Naive thymus-derived CD4-positive, alpha-beta T cell (primary cell): Measurements from ENCODE around the gene TP73. TPM values are rescaled to one million over a fixed set of nuclear protein-coding genes. Genes with fewer than 3 reads are reported as not detected.

Source experiments
- ATAC-seq: fragments of 150-1000 bp; cut with Tn5 transposase; 2 replicates; pipeline ENCODE4 v1.10.0; 2021; ENCODE audit warnings: mild to moderate bottlenecking, moderate library complexity
- CTCF ChIA-PET: fragments of 350-600 bp; sonication (Branson Sonifier 250); formaldehyde crosslinking; loops from one replicate; lab custom pipeline; 2021; ENCODE audit warnings: antibody characterized with exemption; lab: Charles Lee
- POLR2A ChIA-PET: fragments of 350-600 bp; sonication (Branson Sonifier 250); formaldehyde crosslinking; loops from one replicate; lab custom pipeline; 2021; ENCODE audit warnings: antibody characterized with exemption, inconsistent platforms; lab: Charles Lee
- DNase-seq, 9 donors: peaks; one replicate each; pipeline versions ENCODE4 v3.0.0 to v3.0.0-alpha.2; 2020 to 2022; ENCODE audit warnings: mixed read lengths in 1 of 9
- H3K27ac ChIP-seq: one replicate; pipeline ENCODE4 v1.7.0; 2013; ENCODE audit warnings: mild to moderate bottlenecking, low read depth, low read length, moderate library complexity
- H3K27me3 ChIP-seq, 2 donors: one replicate each; pipeline ENCODE4 v1.7.0; 2013; ENCODE audit warnings: low read length in 2 of 2, mild to moderate bottlenecking in 2 of 2, moderate library complexity in 2 of 2; ENCODE audit not compliant: control insufficient read depth in 2 of 2, insufficient read depth in 2 of 2
- H3K36me3 ChIP-seq, 3 experiments: 1 replicate in 2 of 3; 2 replicates in 1 of 3; pipeline ENCODE4 v1.7.0; 2013; ENCODE audit warnings: low read length in 3 of 3, mild to moderate bottlenecking in 3 of 3, moderate library complexity in 1 of 3; ENCODE audit not compliant: insufficient read depth in 3 of 3, control insufficient read depth in 2 of 3
- H3K4me1 ChIP-seq, 2 donors: one replicate each; pipeline ENCODE4 v1.7.0; 2013; ENCODE audit warnings: low read length in 2 of 2, mild to moderate bottlenecking in 2 of 2, moderate library complexity in 1 of 2; ENCODE audit not compliant: control insufficient read depth in 2 of 2, insufficient read depth in 2 of 2
- H3K4me3 ChIP-seq: 2 replicates; pipeline ENCODE4 v1.7.0; 2013; ENCODE audit warnings: mild to moderate bottlenecking, low read length
- H3K9me3 ChIP-seq, 3 experiments: 1 replicate in 2 of 3; 2 replicates in 1 of 3; pipeline ENCODE4 v1.7.0; 2013; ENCODE audit warnings: low read length in 3 of 3; ENCODE audit not compliant: control insufficient read depth in 2 of 3
- H3K27ac Mint-ChIP-seq, 9 donors: one replicate each; pipeline ENCODE4 v1.8.0; 2020 to 2022; ENCODE audit warnings: mixed read lengths in 9 of 9, mild to moderate bottlenecking in 8 of 9, moderate library complexity in 5 of 9, inconsistent platforms in 2 of 9
- H3K27me3 Mint-ChIP-seq, 5 donors: one replicate each; pipeline ENCODE4 v1.8.0; 2021 to 2022; ENCODE audit warnings: mixed read lengths in 5 of 5, mild to moderate bottlenecking in 1 of 5
- H3K36me3 Mint-ChIP-seq, 5 donors: one replicate each; pipeline ENCODE4 v1.8.0; 2020 to 2022; ENCODE audit warnings: mixed read lengths in 5 of 5, mild to moderate bottlenecking in 3 of 5, inconsistent platforms in 1 of 5
- H3K4me1 Mint-ChIP-seq, 7 donors: one replicate each; pipeline ENCODE4 v1.8.0; 2020 to 2022; ENCODE audit warnings: mixed read lengths in 7 of 7, mild to moderate bottlenecking in 3 of 7, inconsistent platforms in 1 of 7
- H3K4me3 Mint-ChIP-seq, 10 donors: one replicate each; pipeline ENCODE4 v1.8.0; 2020 to 2022; ENCODE audit warnings: mild to moderate bottlenecking in 10 of 10, mixed read lengths in 10 of 10, moderate library complexity in 6 of 10, inconsistent platforms in 2 of 10
- H3K9me3 Mint-ChIP-seq, 11 donors: one replicate each; pipeline ENCODE4 v1.8.0; 2020 to 2022; ENCODE audit warnings: mixed read lengths in 11 of 11, mild to moderate bottlenecking in 4 of 11, inconsistent platforms in 1 of 11, moderate library complexity in 1 of 11
- intact Hi-C, 2 donors: fragments of 100-400 bp; cut with micrococcal nuclease; formaldehyde crosslinking; loops; one replicate each; pipeline ENCODE4 v1.15.1; 2023
- polyA plus RNA-seq, 2 donors: library from polyadenylated mRNA; unstranded; fragments of 300-500 nt; fragmentation: Illumina TruSeq; gene quantifications; one replicate each; pipeline ENCODE4 v1.2.3, GENCODE V29; 2021
- total RNA-seq, 6 experiments: library from RNA in 5 of 6; stranded (reverse) in 5 of 6; gene quantifications; 1 replicate in 5 of 6; 2 replicates in 1 of 6; pipeline ENCODE4 v1.2.3 and lab custom pipeline; 2021 to 2026

TP73 gene
- total and polyA plus RNA-seq, 7 experiments from 2014 or later: 0.03 to 2.4 (median 0.15) TPM; not detected in 2

DNA sequence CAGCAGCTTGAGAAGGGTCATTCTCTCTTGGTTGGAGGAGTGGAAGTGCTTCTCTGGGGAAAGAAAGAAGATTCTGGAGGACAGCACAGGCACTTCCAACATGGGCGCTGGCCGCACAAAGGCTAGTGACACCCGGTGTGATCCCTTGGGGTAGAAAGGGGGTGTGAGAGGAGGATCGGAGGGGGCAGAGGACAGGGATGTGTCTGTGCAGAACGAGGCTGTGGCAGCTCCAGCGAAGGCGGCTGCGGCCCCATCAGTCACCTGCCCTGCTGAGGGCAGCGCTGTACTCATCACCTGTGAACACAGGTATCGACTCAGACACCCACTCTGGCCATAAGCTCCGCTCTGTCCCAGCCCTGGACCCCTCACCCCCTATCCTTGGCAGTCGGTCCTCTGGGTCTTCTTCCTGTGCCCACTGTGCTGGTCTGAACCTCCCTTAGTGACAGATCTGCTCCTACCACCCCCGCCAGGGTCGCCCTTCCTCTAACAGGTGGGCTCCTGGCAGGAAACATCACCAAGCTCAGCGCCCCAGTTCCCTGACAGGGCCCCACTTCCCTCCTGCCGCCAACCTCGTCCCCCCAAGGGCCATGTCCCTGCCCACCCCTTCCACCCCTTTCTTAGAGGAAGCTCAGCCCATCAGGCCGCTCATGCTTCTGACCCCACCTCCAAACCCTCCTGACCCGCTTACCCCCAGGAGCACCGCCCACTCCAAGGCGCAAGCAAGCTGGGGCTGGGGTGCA is 20.1 kb downstream of the TP73 start:
- H3K36me3 Mint-ChIP-seq: no peaks in the 10 kb centered on the region
- no peak overlapping the region for H3K27ac Mint-ChIP-seq
- Histone ChIP-seq H3K36me3 (no peaks in the 10 kb centered on the region), H3K27me3 (no peaks in the 10 kb centered on the region), H3K4me3 (no peak overlapping the region), H3K27ac (no peak overlapping the region), H3K9me3 (no peaks in the 10 kb centered on the region), H3K4me1 (peaks cover 0 to 9% of the 10 kb centered on the region in 2 donors)
- CTCF ChIA-PET: no interaction called here
- ATAC-seq: no peak
- H3K27me3 Mint-ChIP-seq: peaks cover 0 to 19% (median 5%) of the 10 kb centered on the region in 5 donors
- peaks cover 0 to 3% (median 0%) of the 10 kb centered on the region in 7 donors for H3K4me1 Mint-ChIP-seq
- no peak for DNase-seq
- H3K9me3 Mint-ChIP-seq: no peaks in the 10 kb centered on the region
- intact Hi-C loops: no loop called here
- POLR2A ChIA-PET: no interaction called here
- no peak overlapping the region for H3K4me3 Mint-ChIP-seq

GRCh38 chr1:3672971-3673361 is 20.6 kb downstream of the TP73 start:
- Histone ChIP-seq H3K4me1 (peaks cover 0 to 10% of the 10 kb centered on the region in 2 donors), H3K36me3 (no peaks in the 10 kb centered on the region), H3K27ac (no peak overlapping the region), H3K4me3 (no peak overlapping the region), H3K9me3 (no peaks in the 10 kb centered on the region), H3K27me3 (no peaks in the 10 kb centered on the region)
- POLR2A ChIA-PET: no interaction called here
- H3K9me3 Mint-ChIP-seq: no peaks in the 10 kb centered on the region
- intact Hi-C loops: no loop called here
- no peaks in the 10 kb centered on the region for H3K36me3 Mint-ChIP-seq
- H3K4me3 Mint-ChIP-seq: no peak overlapping the region
- DNase-seq (no peak), ATAC-seq (no peak)
- no peak overlapping the region for H3K27ac Mint-ChIP-seq
- peaks cover 0 to 17% (median 5%) of the 10 kb centered on the region in 5 donors for H3K27me3 Mint-ChIP-seq
- peaks cover 0 to 7% (median 5%) of the 10 kb centered on the region in 7 donors for H3K4me1 Mint-ChIP-seq
- CTCF ChIA-PET: no interaction called here

GRCh38 chr1:3673381-3674099 is 21.2 kb downstream of the TP73 start:
- Mint-ChIP-seq H3K4me3 (no peak overlapping the region), H3K9me3 (no peaks in the 10 kb centered on the region), H3K27ac (no peak overlapping the region), H3K27me3 (peaks cover 0 to 12% (median under 1%) of the 10 kb centered on the region in 5 donors), H3K36me3 (no peaks in the 10 kb centered on the region), H3K4me1 (peaks cover 0 to 8% (median 8%) of the 10 kb centered on the region in 7 donors)
- Histone ChIP-seq H3K36me3 (no peaks in the 10 kb centered on the region), H3K4me3 (no peak overlapping the region), H3K4me1 (peaks cover 0 to 10% of the 10 kb centered on the region in 2 donors), H3K27ac (no peak overlapping the region), H3K27me3 (no peaks in the 10 kb centered on the region), H3K9me3 (no peaks in the 10 kb centered on the region)
- CTCF ChIA-PET: no interaction called here
- intact Hi-C loops: no loop called here
- ATAC-seq (peak; percentile 20), DNase-seq (no peak)
- POLR2A ChIA-PET: no interaction called here

- H3K4me3 ChIP-seq: no peak overlapping the region
- Mint-ChIP-seq H3K36me3 (no peaks in the 10 kb centered on the region), H3K27ac (no peak overlapping the region), H3K27me3 (peaks cover 0 to 10% (median 3%) of the 10 kb centered on the region in 5 donors), H3K4me1 (peaks cover 3 to 15% (median 10%) of the 10 kb centered on the region in 7 donors), H3K4me3 (no peak overlapping the region), H3K9me3 (no peaks in the 10 kb centered on the region)
- CTCF ChIA-PET: no interaction called here
- no peaks in the 10 kb centered on the region for H3K36me3 ChIP-seq
- DNase-seq: no peak
- peaks cover 0 to 10% of the 10 kb centered on the region in 2 donors for H3K4me1 ChIP-seq
- no peak for ATAC-seq
- POLR2A ChIA-PET: no interaction called here
- H3K27me3 ChIP-seq: no peaks in the 10 kb centered on the region
- H3K27ac ChIP-seq: no peak overlapping the region
- H3K9me3 ChIP-seq: no peaks in the 10 kb centered on the region
- intact Hi-C loops: no loop called here
Observed at GRCh38 chr1:3674100-3675094, 22.1 kb downstream of the TP73 start.

GRCh38 chr1:3675436-3675835 is 23.1 kb downstream of the TP73 start:
- POLR2A ChIA-PET: no interaction called here
- DNase-seq (no peak), ATAC-seq (no peak)
- H3K27me3 Mint-ChIP-seq: peaks cover 0 to 9% (median 5%) of the 10 kb centered on the region in 5 donors
- CTCF ChIA-PET: no interaction called here
- no peaks in the 10 kb centered on the region for H3K36me3 ChIP-seq
- H3K4me3 ChIP-seq: no peak overlapping the region
- peaks cover 0 to 5% (median 0%) of the 10 kb centered on the region in 11 donors for H3K9me3 Mint-ChIP-seq
- peaks cover 5 to 23% (median 14%) of the 10 kb centered on the region in 7 donors for H3K4me1 Mint-ChIP-seq
- no peaks in the 10 kb centered on the region for H3K27me3 ChIP-seq
- no peaks in the 10 kb centered on the region for H3K9me3 ChIP-seq
- intact Hi-C loops: no loop called here
- no peak overlapping the region for H3K27ac ChIP-seq
- no peak overlapping the region for H3K4me3 Mint-ChIP-seq
- H3K4me1 ChIP-seq: peaks cover 0 to 10% of the 10 kb centered on the region in 2 donors
- no peaks in the 10 kb centered on the region for H3K36me3 Mint-ChIP-seq
- no peak overlapping the region for H3K27ac Mint-ChIP-seq
